ENCODE results near the gene DDX39B. TPM values are rescaled to one million over a fixed set of nuclear protein-coding genes. Genes with fewer than 3 reads are reported as not detected.

The DDX39B gene
- total and polyA plus RNA-seq, 9 of the 15 experiments (the other 6 are each of a cell fraction or from before 2014, with no cell fraction given): 479 to 869 (median 592) TPM

DNA sequence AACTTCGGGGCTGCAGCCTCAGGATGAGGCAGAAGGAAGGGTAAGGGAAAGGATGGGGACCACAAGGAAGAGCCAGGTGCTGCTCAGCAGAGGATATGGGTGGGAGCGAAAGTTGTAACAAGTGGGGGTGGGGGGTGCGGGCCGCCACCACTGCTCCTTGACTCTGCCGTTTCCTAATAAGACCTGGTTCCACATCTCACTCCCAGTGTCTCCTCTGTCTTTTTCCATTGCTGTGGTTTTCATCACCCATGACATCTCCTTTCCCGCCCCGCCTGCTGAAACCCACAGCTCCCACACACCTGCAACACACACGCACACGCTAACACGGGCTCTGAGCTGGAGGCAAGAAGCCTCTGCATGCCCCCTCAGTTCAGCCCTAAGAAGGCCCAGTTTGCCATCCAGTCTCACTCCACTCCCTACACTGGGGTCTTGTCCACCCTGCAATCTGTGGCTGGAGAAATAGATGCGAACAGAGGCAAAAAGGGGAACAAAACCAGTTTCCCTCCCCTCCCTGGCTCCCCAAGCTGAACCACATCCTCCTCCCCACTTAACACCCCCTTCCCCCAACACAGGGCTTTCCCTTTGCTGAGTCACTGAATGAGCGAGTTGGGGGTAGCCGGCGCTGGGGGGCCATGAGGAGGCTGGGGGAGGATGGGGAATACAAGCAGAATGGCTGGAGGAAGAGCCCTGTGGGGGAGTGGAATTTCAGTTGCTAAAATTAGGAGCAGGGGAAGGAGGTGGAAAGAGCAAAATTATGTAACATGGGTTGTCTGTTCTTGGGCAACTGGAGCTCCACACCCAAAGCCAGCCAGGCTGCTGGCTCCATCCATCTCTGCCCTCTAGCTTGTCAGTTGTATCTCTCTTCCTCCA, 17.1 kb upstream of the DDX39B start (continued):
- TF ChIP-seq TGIF2 (CRISPR knock-in tag; IDR thresholded peaks at IDR 0.05) (no peak), MCM2 (IDR thresholded peaks at IDR 0.05; ENCODE audit: low read depth) (no peak), ZFPM2 (CRISPR knock-in tag; IDR thresholded peaks at IDR 0.05) (no peak), CBX5 (IDR thresholded peaks at IDR 0.05; ENCODE audit: borderline replicate concordance, low read depth) (no peak), STAT5B (CRISPR knock-in tag; IDR thresholded peaks at IDR 0.05) (no peak), HDAC1 (IDR thresholded peaks at IDR 0.05) (peak in 1 of 2 experiments; percentile 47; a peak in 1 of 4 replicates), FOXJ3 (CRISPR knock-in tag; IDR thresholded peaks at IDR 0.05) (no peak), ATF7 (IDR thresholded peaks at IDR 0.05) (peak; percentile 43; the same call in 1 of the 2 replicates), FOXA3 (CRISPR knock-in tag; conservative IDR thresholded peaks at IDR 0.05 in 1 of 2, IDR thresholded peaks at IDR 0.05 in 1 of 2) (no peak), NFYB (IDR thresholded peaks at IDR 0.05; ENCODE audit: extremely low read depth, insufficient read length) (no peak), COPS2 (conservative IDR thresholded peaks at IDR 0.05) (no peak), ZNF76 (CRISPR knock-in tag; IDR thresholded peaks at IDR 0.05; ENCODE audit: borderline replicate concordance) (0 out of 2 replicates have a peak, but pooled peaks have one; percentile 19), ZC3H4 (CRISPR knock-in tag; IDR thresholded peaks at IDR 0.05; ENCODE audit: borderline replicate concordance) (no peak), JUND (IDR thresholded peaks at IDR 0.05; ENCODE audit: borderline replicate concordance, low read depth, low read length) (peak; percentile 57), JUND (tag; IDR thresholded peaks at IDR 0.05; ENCODE audit: borderline replicate concordance, low read depth, low read length) (no peak; the same call in 2 of the 3 replicates), RBM22 (IDR thresholded peaks at IDR 0.05; ENCODE audit: low read depth, low read length, poor library complexity, severe bottlenecking) (no peak), ZNF436 (CRISPR knock-in tag; IDR thresholded peaks at IDR 0.05) (no peak), GATA2 (CRISPR knock-in tag; IDR thresholded peaks at IDR 0.05) (no peak), YY1 (IDR thresholded peaks at IDR 0.05; ENCODE audit: borderline replicate concordance in 1 of 3, control insufficient read depth in 1 of 3, extremely low read depth in 1 of 3, insufficient read depth in 3 of 3, insufficient read length in 1 of 3, insufficient replicate concordance in 2 of 3, low read depth in 1 of 3, low read length in 2 of 3) (peak in 1 of 3 experiments; percentile 31), NFIX (CRISPR knock-in tag; IDR thresholded peaks at IDR 0.05; ENCODE audit: low read depth) (no peak), ZFP30 (CRISPR knock-in tag; IDR thresholded peaks at IDR 0.05; ENCODE audit: borderline replicate concordance) (no peak)
- TF ChIP-seq, protein P1, sequence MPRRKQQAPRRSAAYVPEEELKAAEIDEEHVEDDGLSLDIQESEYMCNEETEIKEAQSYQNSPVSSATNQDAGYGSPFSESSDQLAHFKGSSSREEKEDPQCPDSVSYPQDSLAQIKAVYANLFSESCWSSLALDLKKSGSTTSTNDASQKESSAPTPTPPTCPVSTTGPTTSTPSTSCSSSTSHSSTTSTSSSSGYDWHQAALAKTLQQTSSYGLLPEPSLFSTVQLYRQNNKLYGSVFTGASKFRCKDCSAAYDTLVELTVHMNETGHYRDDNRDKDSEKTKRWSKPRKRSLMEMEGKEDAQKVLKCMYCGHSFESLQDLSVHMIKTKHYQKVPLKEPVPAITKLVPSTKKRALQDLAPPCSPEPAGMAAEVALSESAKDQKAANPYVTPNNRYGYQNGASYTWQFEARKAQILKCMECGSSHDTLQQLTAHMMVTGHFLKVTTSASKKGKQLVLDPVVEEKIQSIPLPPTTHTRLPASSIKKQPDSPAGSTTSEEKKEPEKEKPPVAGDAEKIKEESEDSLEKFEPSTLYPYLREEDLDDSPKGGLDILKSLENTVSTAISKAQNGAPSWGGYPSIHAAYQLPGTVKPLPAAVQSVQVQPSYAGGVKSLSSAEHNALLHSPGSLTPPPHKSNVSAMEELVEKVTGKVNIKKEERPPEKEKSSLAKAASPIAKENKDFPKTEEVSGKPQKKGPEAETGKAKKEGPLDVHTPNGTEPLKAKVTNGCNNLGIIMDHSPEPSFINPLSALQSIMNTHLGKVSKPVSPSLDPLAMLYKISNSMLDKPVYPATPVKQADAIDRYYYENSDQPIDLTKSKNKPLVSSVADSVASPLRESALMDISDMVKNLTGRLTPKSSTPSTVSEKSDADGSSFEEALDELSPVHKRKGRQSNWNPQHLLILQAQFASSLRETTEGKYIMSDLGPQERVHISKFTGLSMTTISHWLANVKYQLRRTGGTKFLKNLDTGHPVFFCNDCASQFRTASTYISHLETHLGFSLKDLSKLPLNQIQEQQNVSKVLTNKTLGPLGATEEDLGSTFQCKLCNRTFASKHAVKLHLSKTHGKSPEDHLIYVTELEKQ (CRISPR knock-in tag; IDR thresholded peaks at IDR 0.05): no peak
